A673 (cell line): ENCODE results near the gene SCMH1. TPM values are rescaled to one million over a fixed set of nuclear protein-coding genes. Genes with fewer than 3 reads are reported as not detected.

ENCODE experiments used
- BruUV-seq: library from RNA; stranded (reverse); fragments of 400-500 nt; replicated peaks from 2 replicates; lab custom pipeline; 2021; lab: Mats Ljungman, UMichigan
- CTCF ChIA-PET: fragments of 300-600 bp; sonication (Branson Sonifier 250); formaldehyde crosslinking; loops from one replicate; lab custom pipeline; 2022; ENCODE audit warnings: antibody characterized with exemption; lab: Charles Lee
- POLR2A ChIA-PET: fragments of 300-600 bp; sonication (Branson Sonifier 250); formaldehyde crosslinking; loops from one replicate; lab custom pipeline; 2022; ENCODE audit warnings: antibody characterized with exemption; ENCODE audit not compliant: low non-redundant PET; lab: Charles Lee
- DNase-seq: peaks from one replicate; pipeline ENCODE4 v3.0.0-alpha.2; 2015; ENCODE audit warnings: low spot score
- H3K27ac ChIP-seq: fragments of 200-600 bp; sonication (generic); 2 replicates; pipeline ENCODE4 v1.5.1; 2016; ENCODE audit warnings: mixed run types, low read depth, mild to moderate bottlenecking, mixed read lengths, antibody characterized with exemption, low read length; ENCODE audit not compliant: poor library complexity, severe bottlenecking
- H3K27me3 ChIP-seq: fragments of 200-600 bp; sonication (generic); replicated peaks from 2 replicates; pipeline ENCODE4 v1.6.1; 2017; ENCODE audit warnings: mixed run types, low read depth, mild to moderate bottlenecking, mixed read lengths, antibody characterized with exemption, low read length; ENCODE audit not compliant: insufficient read depth, poor library complexity
- H3K36me3 ChIP-seq: fragments of 200-600 bp; sonication (generic); 2 replicates; pipeline ENCODE4 v1.6.1; 2016; ENCODE audit warnings: mixed run types, mild to moderate bottlenecking, mixed read lengths, antibody characterized with exemption, low read length; ENCODE audit not compliant: insufficient read depth, poor library complexity, severe bottlenecking
- H3K4me1 ChIP-seq: fragments of 200-600 bp; sonication (generic); 2 replicates; pipeline ENCODE4 v1.6.1; 2017; ENCODE audit warnings: mixed run types, mild to moderate bottlenecking, mixed read lengths, antibody characterized with exemption, low read length; ENCODE audit not compliant: insufficient read depth, poor library complexity, severe bottlenecking
- H3K4me3 ChIP-seq: fragments of 200-600 bp; sonication (generic); 2 replicates; pipeline ENCODE4 v1.5.1; 2016; ENCODE audit warnings: low read depth, mixed run types, mild to moderate bottlenecking, mixed read lengths, low read length; ENCODE audit not compliant: poor library complexity, severe bottlenecking
- H3K9me3 ChIP-seq: fragments of 200-600 bp; sonication (generic); 2 replicates; pipeline ENCODE4 v1.6.1; 2016; ENCODE audit warnings: mixed run types, low read depth, mild to moderate bottlenecking, mixed read lengths, antibody characterized with exemption, low read length; ENCODE audit not compliant: poor library complexity, severe bottlenecking
- CTCF ChIP-seq: fragments of 300-800, 200-600 bp; sonication (generic); conservative IDR thresholded peaks from 2 replicates; pipeline ENCODE4 v1.5.1; 2017; ENCODE audit warnings: low read depth, mild to moderate bottlenecking, antibody characterized with exemption, low read length, moderate library complexity, mixed read lengths
- EZH2 ChIP-seq: fragments of 200-600 bp; sonication (generic); IDR thresholded peaks from 2 replicates; pipeline ENCODE4 v1.6.1; 2017; ENCODE audit warnings: borderline replicate concordance, low read depth, mild to moderate bottlenecking, mixed read lengths, antibody characterized with exemption, low read length; ENCODE audit not compliant: poor library complexity, severe bottlenecking
- intact Hi-C: fragments of 100-400 bp; cut with micrococcal nuclease; formaldehyde crosslinking; loops from one replicate; pipeline ENCODE4 v1.10.0; 2022; ENCODE audit not compliant: unreplicated experiment
- total RNA-seq: library from RNA; stranded (reverse); gene quantifications from 2 replicates; pipeline ENCODE4 v1.2.3, GENCODE V29; 2021

SCMH1 gene
- total RNA-seq, 1 experiment from 2014 or later, result 30.4 TPM

GRCh38 chr1:41098730-41099460, 143.2 kb downstream of the SCMH1 start:
- no peak for DNase-seq
- ChIA-PET CTCF (no interaction called here), POLR2A (no interaction called here)
- no TSS peak for BruUV-seq
- Histone ChIP-seq H3K4me3 (no peak overlapping the region), H3K27ac (no peak overlapping the region), H3K4me1 (peaks cover 33% of the 10 kb centered on the region), H3K27me3 (no peaks in the 10 kb centered on the region), H3K36me3 (peaks cover 6% of the 10 kb centered on the region), H3K9me3 (no peaks in the 10 kb centered on the region)
- TF ChIP-seq EZH2 (no peak), CTCF (no peak)
- intact Hi-C loops, result no loop called here

- DNase-seq, result no peak
- H3K4me1 ChIP-seq, result peaks cover 18% of the 10 kb centered on the region
- no TSS peak for BruUV-seq
- H3K27me3 ChIP-seq, result no peaks in the 10 kb centered on the region
- ChIA-PET POLR2A (no interaction called here), CTCF (no interaction called here)
- no peak overlapping the region for H3K27ac ChIP-seq
- TF ChIP-seq EZH2 (no peak), CTCF (no peak)
- intact Hi-C loops, result no loop called here
- H3K9me3 ChIP-seq, result no peaks in the 10 kb centered on the region
- peaks cover 6% of the 10 kb centered on the region for H3K36me3 ChIP-seq
- H3K4me3 ChIP-seq, result no peak overlapping the region
These were observed 145.0 kb downstream of the SCMH1 start for GRCh38 chr1:41097105-41097504.

GRCh38 chr1:41093826-41094225, 148.3 kb downstream of the SCMH1 start:
- intact Hi-C loops, result no loop called here
- Histone ChIP-seq H3K4me1 (no peaks in the 10 kb centered on the region), H3K9me3 (no peaks in the 10 kb centered on the region), H3K27ac (no peak overlapping the region), H3K36me3 (peaks cover 6% of the 10 kb centered on the region), H3K27me3 (no peaks in the 10 kb centered on the region), H3K4me3 (no peak overlapping the region)
- no peak for DNase-seq
- BruUV-seq, result no TSS peak
- no peak for TF ChIP-seq CTCF
- no peak for TF ChIP-seq EZH2
- POLR2A ChIA-PET, result no interaction called here
- CTCF ChIA-PET, result no interaction called here
